ENCODE results near the gene SYTL2. TPM values are rescaled to one million over a fixed set of nuclear protein-coding genes. Genes with fewer than 3 reads are reported as not detected.

Gene SYTL2
- total RNA-seq, 1 donor: 19.9 TPM

- no peak for TF ChIP-seq CTCF (IDR thresholded peaks at IDR 0.05; ENCODE audit: extremely low read depth, low read depth, low read length)
- Histone ChIP-seq H3K27me3 (ENCODE audit: insufficient read depth, low read length) (no peaks in the 10 kb centered on the region), H3K4me3 (ENCODE audit: insufficient read depth, low read length) (no peak overlapping the region), H3K79me2 (ENCODE audit: insufficient read depth, low read length) (no peaks in the 10 kb centered on the region), H3K4me1 (ENCODE audit: insufficient read depth, low read length) (no peaks in the 10 kb centered on the region), H3K36me3 (ENCODE audit: insufficient read depth, low read length) (no peaks in the 10 kb centered on the region), H4K20me1 (ENCODE audit: insufficient read depth, low read length) (no peaks in the 10 kb centered on the region), H3K9me3 (ENCODE audit: low read depth, low read length) (no peaks in the 10 kb centered on the region), H3K27ac (ENCODE audit: low read depth, low read length) (no peak overlapping the region), H2AFZ (ENCODE audit: low read length) (no peak overlapping the region), H3K4me2 (ENCODE audit: insufficient read depth, low read length) (no peak overlapping the region)
- no peak for DNase-seq (ENCODE audit: insufficient read length, low spot score, missing footprints)
Measured at GRCh38 chr11:85742348-85742747, 68.6 kb downstream of the SYTL2 start.

- Histone ChIP-seq H4K20me1 (ENCODE audit: insufficient read depth, low read length) (no peaks in the 10 kb centered on the region), H3K79me2 (ENCODE audit: insufficient read depth, low read length) (no peaks in the 10 kb centered on the region), H3K27ac (ENCODE audit: low read depth, low read length) (no peak overlapping the region), H3K36me3 (ENCODE audit: insufficient read depth, low read length) (no peaks in the 10 kb centered on the region), H3K4me1 (ENCODE audit: insufficient read depth, low read length) (no peaks in the 10 kb centered on the region), H2AFZ (ENCODE audit: low read length) (no peak overlapping the region), H3K4me3 (ENCODE audit: insufficient read depth, low read length) (no peak overlapping the region), H3K27me3 (ENCODE audit: insufficient read depth, low read length) (no peaks in the 10 kb centered on the region), H3K4me2 (ENCODE audit: insufficient read depth, low read length) (no peak overlapping the region), H3K9me3 (ENCODE audit: low read depth, low read length) (no peaks in the 10 kb centered on the region)
- DNase-seq (ENCODE audit: insufficient read length, low spot score, missing footprints): no peak
- no peak for TF ChIP-seq CTCF (IDR thresholded peaks at IDR 0.05; ENCODE audit: extremely low read depth, low read depth, low read length)
Measured at GRCh38 chr11:85740481-85741400, 70.2 kb downstream of the SYTL2 start.

- no peak for DNase-seq (ENCODE audit: insufficient read length, low spot score, missing footprints)
- H2AFZ ChIP-seq (ENCODE audit: low read length): no peak overlapping the region
- no peaks in the 10 kb centered on the region for H3K36me3 ChIP-seq (ENCODE audit: insufficient read depth, low read length)
- H3K79me2 ChIP-seq (ENCODE audit: insufficient read depth, low read length): no peaks in the 10 kb centered on the region
- H3K9me3 ChIP-seq (ENCODE audit: low read depth, low read length): no peaks in the 10 kb centered on the region
- no peak overlapping the region for H3K4me3 ChIP-seq (ENCODE audit: insufficient read depth, low read length)
- H3K4me1 ChIP-seq (ENCODE audit: insufficient read depth, low read length): no peaks in the 10 kb centered on the region
- no peak overlapping the region for H3K4me2 ChIP-seq (ENCODE audit: insufficient read depth, low read length)
- TF ChIP-seq CTCF (IDR thresholded peaks at IDR 0.05; ENCODE audit: extremely low read depth, low read depth, low read length): no peak
- no peaks in the 10 kb centered on the region for H3K27me3 ChIP-seq (ENCODE audit: insufficient read depth, low read length)
- H3K27ac ChIP-seq (ENCODE audit: low read depth, low read length): no peak overlapping the region
- H4K20me1 ChIP-seq (ENCODE audit: insufficient read depth, low read length): no peaks in the 10 kb centered on the region
Measured at GRCh38 chr11:85737738-85738137, 73.2 kb downstream of the SYTL2 start.

- H3K4me1 ChIP-seq (ENCODE audit: insufficient read depth, low read length): no peaks in the 10 kb centered on the region
- no peaks in the 10 kb centered on the region for H3K9me3 ChIP-seq (ENCODE audit: low read depth, low read length)
- no peak for TF ChIP-seq CTCF (IDR thresholded peaks at IDR 0.05; ENCODE audit: extremely low read depth, low read depth, low read length)
- no peaks in the 10 kb centered on the region for H3K79me2 ChIP-seq (ENCODE audit: insufficient read depth, low read length)
- no peak overlapping the region for H3K4me3 ChIP-seq (ENCODE audit: insufficient read depth, low read length)
- no peak overlapping the region for H3K4me2 ChIP-seq (ENCODE audit: insufficient read depth, low read length)
- peak overlapping the region; percentile 37 for H2AFZ ChIP-seq (ENCODE audit: low read length)
- no peak for DNase-seq (ENCODE audit: insufficient read length, low spot score, missing footprints)
- no peaks in the 10 kb centered on the region for H3K27me3 ChIP-seq (ENCODE audit: insufficient read depth, low read length)
- no peaks in the 10 kb centered on the region for H4K20me1 ChIP-seq (ENCODE audit: insufficient read depth, low read length)
- no peaks in the 10 kb centered on the region for H3K36me3 ChIP-seq (ENCODE audit: insufficient read depth, low read length)
- no peak overlapping the region for H3K27ac ChIP-seq (ENCODE audit: low read depth, low read length)
Measured at GRCh38 chr11:85735876-85736460, 75.0 kb downstream of the SYTL2 start.
